Esophagus squamous epithelium (tissue), 5 donors: ENCODE measurements around the gene ENTPD2. TPM values are rescaled to one million over a fixed set of nuclear protein-coding genes. Genes with fewer than 3 reads are reported as not detected.

Source experiments
- DNase-seq: peaks from one replicate; lab custom pipeline; 2025; lab: John Stamatoyannopoulos, UW
- H3K27ac ChIP-seq, 4 donors: fragments of 200-600 bp; sonication (generic); one replicate each; pipeline ENCODE4 v1.5.1; 2016 to 2019; ENCODE audit warnings: mild to moderate bottlenecking in 1 of 4
- H3K27me3 ChIP-seq, 4 donors: fragments of 200-600 bp; sonication (generic); 1 replicate in 3 of 4; 2 replicates in 1 of 4; pipeline versions ENCODE4 v1.5.1 to v1.6.0; 2017 to 2021; ENCODE audit warnings: antibody characterized with exemption in 1 of 4
- H3K36me3 ChIP-seq, 3 donors: fragments of 200-600 bp; sonication (generic); one replicate each; pipeline ENCODE4 v1.5.1; 2016 to 2019
- H3K4me1 ChIP-seq, 3 donors: fragments of 200-600 bp; sonication (generic); one replicate each; pipeline ENCODE4 v1.5.1; 2017 to 2019
- H3K4me3 ChIP-seq, 4 donors: fragments of 200-600 bp; sonication (generic); 1 replicate in 3 of 4; 2 replicates in 1 of 4; pipeline ENCODE4 v1.5.1; 2016 to 2019; ENCODE audit warnings: mild to moderate bottlenecking in 2 of 4, moderate library complexity in 1 of 4
- H3K9me3 ChIP-seq, 3 donors: fragments of 200-600 bp; sonication (generic); one replicate each; pipeline ENCODE4 v1.5.1; 2016 to 2019
- POLR2A ChIP-seq, 4 donors: fragments of 450-650 bp; IDR thresholded peaks; one replicate each; pipeline ENCODE4 v1.6.1; 2017; ENCODE audit warnings: antibody characterized with exemption in 4 of 4, mild to moderate bottlenecking in 4 of 4, moderate library complexity in 3 of 4
- WGBS, 2 donors: methylation state at CpG; one replicate each; pipeline ENCODE4 v1.1.5; 2018; 5-methylcytosine and 5-hydroxymethylcytosine counted together
- intact Hi-C: fragments of 100-400 bp; cut with DNase I; formaldehyde crosslinking; loops from one replicate; pipeline ENCODE4 v1.15.0; 2022
- total RNA-seq, 4 donors: library from RNA; depleted of rRNA; stranded (reverse); fragments of >200 nt; gene quantifications; one replicate each; pipeline ENCODE4 v1.1.0, GENCODE V29; 2016
- TF ChIP-seq, protein P1 (sequence below), 6 experiments: fragments of 450-650 bp in 4 of 6; fragments of 200-600 bp in 2 of 6; sonication (generic) in 2 of 6; IDR thresholded peaks; one replicate each; pipeline ENCODE4 v1.5.1; 2016 to 2019; ENCODE audit warnings: antibody characterized with exemption in 6 of 6, mild to moderate bottlenecking in 4 of 6, moderate library complexity in 4 of 6
- donor health status: DM: yes; HTN: yes; CAD: no.

The ENTPD2 gene
- total RNA-seq, 4 donors from 2014 or later = 0.47 to 1.3 (median 0.86) TPM

DNA sequence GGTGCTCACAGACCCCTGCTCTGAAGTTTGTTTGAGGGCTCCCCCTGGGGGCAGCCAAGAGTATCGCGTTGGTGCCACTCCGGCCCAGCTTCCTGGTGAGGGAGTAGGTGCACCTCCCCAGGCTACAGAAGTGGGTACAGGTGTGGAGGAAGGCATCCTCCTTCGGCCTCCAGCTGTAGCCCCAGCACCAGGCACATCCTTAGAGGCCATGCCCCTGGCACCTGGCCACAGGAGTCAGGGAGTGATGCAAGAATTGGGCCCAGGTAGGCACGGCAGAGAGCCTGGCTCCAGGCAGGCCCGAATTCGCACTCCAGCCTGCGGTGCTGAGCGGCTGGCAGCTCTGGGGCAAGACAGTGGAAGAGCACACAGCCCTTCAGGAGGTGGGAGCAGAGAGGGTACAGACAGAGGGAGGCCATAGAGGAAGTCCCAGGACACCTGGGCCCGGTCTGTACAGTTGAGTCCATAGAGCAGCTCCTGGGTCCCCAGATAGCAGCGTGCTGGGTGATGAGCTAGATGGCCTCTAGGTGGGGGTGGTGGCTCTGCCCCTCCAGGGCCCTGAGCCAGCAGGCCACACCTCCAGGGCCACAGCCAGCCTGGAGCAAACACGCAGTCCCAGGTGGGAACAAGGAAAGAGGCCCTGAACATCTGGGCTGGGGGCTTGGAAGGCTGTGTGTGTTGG, 14.1 kb upstream of the ENTPD2 start:
- no peak overlapping the region for H3K27ac ChIP-seq
- peaks cover 24 to 64% (median 31%) of the 10 kb centered on the region in 3 donors for H3K4me1 ChIP-seq
- WGBS, 2 donors = 7 to 33% methylated on average over 3 to 8 of the region's 12 CpGs
- H3K4me3 ChIP-seq = no peak overlapping the region
- DNase-seq = no peak
- no peaks in the 10 kb centered on the region for H3K36me3 ChIP-seq
- peaks cover 0 to 23% (median 0%) of the 10 kb centered on the region in 4 donors for H3K27me3 ChIP-seq
- intact Hi-C loops = no loop called here
- no peaks in the 10 kb centered on the region for H3K9me3 ChIP-seq
- TF ChIP-seq, protein P1, sequence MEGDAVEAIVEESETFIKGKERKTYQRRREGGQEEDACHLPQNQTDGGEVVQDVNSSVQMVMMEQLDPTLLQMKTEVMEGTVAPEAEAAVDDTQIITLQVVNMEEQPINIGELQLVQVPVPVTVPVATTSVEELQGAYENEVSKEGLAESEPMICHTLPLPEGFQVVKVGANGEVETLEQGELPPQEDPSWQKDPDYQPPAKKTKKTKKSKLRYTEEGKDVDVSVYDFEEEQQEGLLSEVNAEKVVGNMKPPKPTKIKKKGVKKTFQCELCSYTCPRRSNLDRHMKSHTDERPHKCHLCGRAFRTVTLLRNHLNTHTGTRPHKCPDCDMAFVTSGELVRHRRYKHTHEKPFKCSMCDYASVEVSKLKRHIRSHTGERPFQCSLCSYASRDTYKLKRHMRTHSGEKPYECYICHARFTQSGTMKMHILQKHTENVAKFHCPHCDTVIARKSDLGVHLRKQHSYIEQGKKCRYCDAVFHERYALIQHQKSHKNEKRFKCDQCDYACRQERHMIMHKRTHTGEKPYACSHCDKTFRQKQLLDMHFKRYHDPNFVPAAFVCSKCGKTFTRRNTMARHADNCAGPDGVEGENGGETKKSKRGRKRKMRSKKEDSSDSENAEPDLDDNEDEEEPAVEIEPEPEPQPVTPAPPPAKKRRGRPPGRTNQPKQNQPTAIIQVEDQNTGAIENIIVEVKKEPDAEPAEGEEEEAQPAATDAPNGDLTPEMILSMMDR (IDR thresholded peaks at IDR 0.05) = peak; percentile 70 to 89 (median 84)
- no peak for TF ChIP-seq POLR2A (IDR thresholded peaks at IDR 0.05)

DNA sequence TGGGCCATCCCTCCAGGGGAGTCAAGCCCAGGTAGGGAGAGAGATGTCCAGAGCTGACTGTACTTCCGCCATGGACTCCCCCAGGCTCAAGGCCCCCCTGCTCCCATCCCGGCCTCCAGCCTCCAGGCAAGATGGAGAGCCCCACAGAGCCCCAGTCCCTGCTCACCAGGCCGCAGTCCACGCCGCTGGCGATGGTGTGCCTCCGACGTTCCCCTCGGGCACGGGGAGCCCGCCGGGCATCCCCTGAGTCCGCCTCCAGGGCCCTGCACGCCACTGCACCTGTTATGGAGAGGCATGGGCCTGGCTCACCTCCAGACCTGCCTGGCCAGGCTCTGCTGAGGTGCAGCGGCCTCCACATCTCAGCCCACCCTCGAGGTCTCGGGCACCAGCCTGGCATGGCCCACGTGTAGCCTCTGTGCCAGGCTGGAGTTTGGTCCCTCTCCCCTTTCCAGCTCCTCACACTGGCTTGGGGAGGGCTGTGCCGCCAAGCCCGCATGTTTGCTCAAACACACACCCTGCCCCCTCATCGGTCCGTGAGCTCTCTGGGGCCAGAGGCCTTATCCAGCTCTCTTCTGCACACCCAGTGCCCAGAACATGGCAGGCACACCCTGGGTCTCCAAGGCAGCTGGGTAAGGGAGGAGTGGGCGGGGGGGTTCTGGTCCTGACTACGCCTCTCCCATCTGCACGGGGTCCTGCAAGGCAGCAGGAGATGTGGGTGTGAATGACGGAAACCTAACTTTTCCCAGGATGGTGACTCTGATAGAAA, 12.4 kb upstream of the ENTPD2 start:
- TF ChIP-seq POLR2A (IDR thresholded peaks at IDR 0.05) = no peak
- TF ChIP-seq, protein P1 (IDR thresholded peaks at IDR 0.05) = no peak
- Histone ChIP-seq H3K4me1 (peaks cover 23 to 68% (median 28%) of the 10 kb centered on the region in 3 donors), H3K27ac (no peak overlapping the region), H3K36me3 (no peaks in the 10 kb centered on the region), H3K4me3 (no peak overlapping the region), H3K9me3 (no peaks in the 10 kb centered on the region), H3K27me3 (peaks cover 0 to 23% (median 0%) of the 10 kb centered on the region in 4 donors)
- WGBS, 2 donors = 84% methylated on average over 23 of the region's 26 CpGs; no CpG with 5 or more reads in 1 of the 2 donors
- no peak for DNase-seq
- intact Hi-C loops = no loop called here

DNA sequence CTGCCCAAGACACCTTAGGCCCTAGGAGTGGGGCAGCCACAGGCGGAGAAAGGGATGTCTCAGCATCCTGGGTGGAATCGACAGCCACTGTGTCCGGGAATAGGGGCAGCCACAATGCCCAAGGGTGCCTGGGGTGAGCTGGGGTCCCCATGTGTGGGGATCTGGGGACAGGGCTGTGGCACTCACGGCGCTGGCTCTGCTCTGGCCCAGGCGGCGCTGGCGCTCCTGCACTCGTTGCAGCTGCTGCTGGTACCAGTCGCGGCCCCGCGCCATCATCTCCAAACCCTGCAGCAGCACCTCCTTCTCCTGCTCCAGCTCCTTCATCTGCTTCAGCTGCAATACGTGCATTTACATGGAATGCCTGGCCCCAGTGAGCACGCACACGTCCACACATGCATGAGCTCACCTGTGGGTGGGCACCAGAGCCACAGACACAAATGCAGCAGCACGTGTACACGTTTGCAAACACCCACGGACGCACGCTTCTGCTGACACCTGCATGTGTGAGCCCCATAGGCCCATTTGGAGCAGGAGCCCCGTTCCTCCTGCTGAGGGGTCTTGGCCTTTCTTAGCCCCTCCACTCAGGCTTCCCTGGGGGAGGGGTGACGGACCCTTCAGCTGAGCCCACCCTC, 11.6 kb upstream of the ENTPD2 start:
- DNase-seq = no peak
- TF ChIP-seq POLR2A (IDR thresholded peaks at IDR 0.05) = no peak
- TF ChIP-seq, protein P1 (IDR thresholded peaks at IDR 0.05) = no peak
- intact Hi-C loops = no loop called here
- Histone ChIP-seq H3K27ac (no peak overlapping the region), H3K9me3 (no peaks in the 10 kb centered on the region), H3K4me1 (peaks cover 15 to 60% (median 21%) of the 10 kb centered on the region in 3 donors), H3K36me3 (no peaks in the 10 kb centered on the region), H3K4me3 (no peak overlapping the region), H3K27me3 (peaks cover 0 to 23% (median 0%) of the 10 kb centered on the region in 4 donors)
- 79 to 81% methylated on average over 4 to 13 of the region's 23 CpGs for WGBS, 2 donors

DNA sequence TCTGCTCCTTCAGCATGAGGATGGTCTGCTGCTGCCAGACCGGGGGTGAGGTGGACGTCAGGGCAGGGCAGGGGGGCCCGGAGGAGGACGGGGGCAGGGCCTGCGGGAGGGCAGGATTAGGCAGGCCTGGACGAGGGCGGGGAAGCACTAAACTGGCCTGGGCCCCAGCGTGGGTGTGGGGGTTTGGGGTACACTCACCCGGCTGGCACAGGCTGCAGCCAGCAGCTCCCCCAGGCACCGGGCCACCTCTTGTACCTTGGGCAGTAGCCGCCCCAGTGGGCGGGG, 11.0 kb upstream of the ENTPD2 start:
- Histone ChIP-seq H3K9me3 (no peaks in the 10 kb centered on the region), H3K27ac (no peak overlapping the region), H3K27me3 (peaks cover 0 to 21% (median 0%) of the 10 kb centered on the region in 4 donors), H3K4me3 (no peak overlapping the region), H3K36me3 (no peaks in the 10 kb centered on the region), H3K4me1 (peaks cover 15 to 54% (median 17%) of the 10 kb centered on the region in 3 donors)
- WGBS, 2 donors = 60 to 90% methylated on average over 1 to 5 of the region's 12 CpGs
- intact Hi-C loops = no loop called here
- no peak for DNase-seq
- TF ChIP-seq, protein P1 (IDR thresholded peaks at IDR 0.05) = no peak
- TF ChIP-seq POLR2A (IDR thresholded peaks at IDR 0.05) = no peak
